ENCODE measurements around the gene BCL11B. TPM values are rescaled to one million over a fixed set of nuclear protein-coding genes. Genes with fewer than 3 reads are reported as not detected.

BCL11B gene
- total RNA-seq, 1 donor from 2014 or later = 2.3 TPM

DNA sequence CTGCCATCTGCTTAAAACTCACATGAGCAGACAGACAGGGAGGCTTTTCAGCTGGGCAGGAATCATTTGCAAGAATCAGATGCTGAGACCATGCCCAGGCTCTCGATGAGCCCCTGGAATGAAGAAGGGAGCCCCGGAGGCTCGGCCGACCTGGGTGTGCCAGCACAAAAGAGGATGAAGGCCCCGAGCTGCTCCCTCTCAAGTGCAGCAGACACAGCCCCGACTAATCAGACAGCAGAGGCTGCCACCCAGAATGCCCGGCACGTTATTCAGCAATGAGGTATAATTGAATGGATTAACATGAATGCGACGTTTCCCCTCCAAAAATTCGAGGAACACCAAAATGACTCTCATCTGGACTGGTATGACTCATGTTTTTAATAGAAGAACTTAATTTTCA is 58.9 kb downstream of the BCL11B start:
- DNase-seq (ENCODE audit: low spot score, unreplicated experiment) = no peak
- peaks cover 3% of the 10 kb centered on the region for H3K27me3 Mint-ChIP-seq
- H3K36me3 Mint-ChIP-seq (ENCODE audit: insufficient read depth) = no peaks in the 10 kb centered on the region
- H3K9me3 Mint-ChIP-seq (ENCODE audit: low read depth) = no peaks in the 10 kb centered on the region
- no peaks in the 10 kb centered on the region for H3K4me1 Mint-ChIP-seq (ENCODE audit: low read depth)
- no peak overlapping the region for H3K4me3 Mint-ChIP-seq (ENCODE audit: low read depth)
- TF ChIP-seq, protein P1, sequence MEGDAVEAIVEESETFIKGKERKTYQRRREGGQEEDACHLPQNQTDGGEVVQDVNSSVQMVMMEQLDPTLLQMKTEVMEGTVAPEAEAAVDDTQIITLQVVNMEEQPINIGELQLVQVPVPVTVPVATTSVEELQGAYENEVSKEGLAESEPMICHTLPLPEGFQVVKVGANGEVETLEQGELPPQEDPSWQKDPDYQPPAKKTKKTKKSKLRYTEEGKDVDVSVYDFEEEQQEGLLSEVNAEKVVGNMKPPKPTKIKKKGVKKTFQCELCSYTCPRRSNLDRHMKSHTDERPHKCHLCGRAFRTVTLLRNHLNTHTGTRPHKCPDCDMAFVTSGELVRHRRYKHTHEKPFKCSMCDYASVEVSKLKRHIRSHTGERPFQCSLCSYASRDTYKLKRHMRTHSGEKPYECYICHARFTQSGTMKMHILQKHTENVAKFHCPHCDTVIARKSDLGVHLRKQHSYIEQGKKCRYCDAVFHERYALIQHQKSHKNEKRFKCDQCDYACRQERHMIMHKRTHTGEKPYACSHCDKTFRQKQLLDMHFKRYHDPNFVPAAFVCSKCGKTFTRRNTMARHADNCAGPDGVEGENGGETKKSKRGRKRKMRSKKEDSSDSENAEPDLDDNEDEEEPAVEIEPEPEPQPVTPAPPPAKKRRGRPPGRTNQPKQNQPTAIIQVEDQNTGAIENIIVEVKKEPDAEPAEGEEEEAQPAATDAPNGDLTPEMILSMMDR (IDR thresholded peaks at IDR 0.05; ENCODE audit: unreplicated experiment) = no peak
- no peak overlapping the region for H3K27ac Mint-ChIP-seq

DNA sequence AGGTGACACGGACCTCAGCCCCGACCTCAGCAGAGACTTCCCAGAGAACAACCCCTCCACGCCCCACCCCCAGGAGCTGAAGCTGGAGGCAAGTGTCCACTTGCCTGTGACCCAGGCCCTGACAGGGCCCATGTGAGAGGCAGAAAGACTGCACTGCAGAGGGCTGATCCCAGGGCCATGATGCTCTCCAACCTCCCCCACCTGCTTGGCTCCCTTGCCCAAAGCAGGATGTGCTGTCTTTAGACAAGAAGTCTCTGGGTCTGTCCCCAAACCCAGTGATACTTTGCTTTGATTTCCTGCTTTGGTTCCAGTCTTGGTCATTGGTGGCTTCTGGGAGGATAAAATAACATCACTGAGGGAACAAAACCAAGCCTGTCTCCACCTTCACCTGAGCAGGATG is 59.4 kb downstream of the BCL11B start:
- no peaks in the 10 kb centered on the region for H3K36me3 Mint-ChIP-seq (ENCODE audit: insufficient read depth)
- no peaks in the 10 kb centered on the region for H3K4me1 Mint-ChIP-seq (ENCODE audit: low read depth)
- no peak overlapping the region for H3K4me3 Mint-ChIP-seq (ENCODE audit: low read depth)
- TF ChIP-seq, protein P1 (IDR thresholded peaks at IDR 0.05; ENCODE audit: unreplicated experiment) = no peak
- no peak overlapping the region for H3K27ac Mint-ChIP-seq
- DNase-seq (ENCODE audit: low spot score, unreplicated experiment) = no peak
- H3K27me3 Mint-ChIP-seq = peaks cover 3% of the 10 kb centered on the region
- H3K9me3 Mint-ChIP-seq (ENCODE audit: low read depth) = no peaks in the 10 kb centered on the region

DNA sequence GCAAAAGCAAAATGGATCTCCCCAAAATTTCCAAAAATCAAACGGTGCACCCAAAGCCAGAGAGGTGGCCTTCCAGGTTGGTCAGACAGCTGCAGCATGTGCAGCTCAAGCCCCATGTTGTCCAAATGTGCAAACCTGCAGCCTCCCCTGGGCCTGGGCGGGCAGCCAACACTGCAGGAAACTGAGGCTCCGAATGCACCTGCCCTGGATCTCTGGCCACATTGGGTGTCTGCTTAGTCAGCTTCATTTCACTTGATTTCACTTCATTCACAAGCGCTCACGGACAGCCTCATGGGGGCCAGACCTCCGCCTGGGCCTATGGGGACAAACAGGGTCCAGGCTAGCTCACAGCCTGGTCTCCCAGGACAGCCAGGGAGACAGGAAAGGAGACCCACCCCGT is 59.8 kb downstream of the BCL11B start:
- TF ChIP-seq, protein P1 (IDR thresholded peaks at IDR 0.05; ENCODE audit: unreplicated experiment) = no peak
- DNase-seq (ENCODE audit: low spot score, unreplicated experiment) = no peak
- H3K36me3 Mint-ChIP-seq (ENCODE audit: insufficient read depth) = no peaks in the 10 kb centered on the region
- peaks cover 3% of the 10 kb centered on the region for H3K27me3 Mint-ChIP-seq
- no peaks in the 10 kb centered on the region for H3K9me3 Mint-ChIP-seq (ENCODE audit: low read depth)
- H3K4me3 Mint-ChIP-seq (ENCODE audit: low read depth) = no peak overlapping the region
- H3K4me1 Mint-ChIP-seq (ENCODE audit: low read depth) = no peaks in the 10 kb centered on the region
- H3K27ac Mint-ChIP-seq = no peak overlapping the region

DNA sequence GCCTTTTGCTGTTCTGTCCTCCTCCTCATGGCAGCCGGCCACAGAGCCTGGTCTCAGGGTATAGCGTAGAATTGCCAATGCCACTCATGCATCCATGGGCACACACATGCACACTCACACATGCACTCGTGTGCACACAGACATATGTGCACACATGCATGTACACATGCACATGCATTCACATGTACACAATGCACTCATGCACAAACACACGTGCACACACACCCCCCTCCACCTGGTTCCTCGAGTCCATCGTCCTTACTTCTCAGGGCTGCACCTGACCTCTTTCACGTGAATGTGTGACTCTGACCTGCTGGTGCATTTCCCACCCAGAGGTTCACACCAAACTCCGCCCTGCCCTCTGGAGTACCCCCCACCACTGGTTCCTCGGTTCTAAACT is 60.6 kb downstream of the BCL11B start:
- no peaks in the 10 kb centered on the region for H3K9me3 Mint-ChIP-seq (ENCODE audit: low read depth)
- DNase-seq (ENCODE audit: low spot score, unreplicated experiment) = no peak
- peaks cover 3% of the 10 kb centered on the region for H3K27me3 Mint-ChIP-seq
- H3K27ac Mint-ChIP-seq = no peak overlapping the region
- no peaks in the 10 kb centered on the region for H3K4me1 Mint-ChIP-seq (ENCODE audit: low read depth)
- TF ChIP-seq, protein P1 (IDR thresholded peaks at IDR 0.05; ENCODE audit: unreplicated experiment) = no peak
- H3K4me3 Mint-ChIP-seq (ENCODE audit: low read depth) = no peak overlapping the region
- H3K36me3 Mint-ChIP-seq (ENCODE audit: insufficient read depth) = no peaks in the 10 kb centered on the region

DNA sequence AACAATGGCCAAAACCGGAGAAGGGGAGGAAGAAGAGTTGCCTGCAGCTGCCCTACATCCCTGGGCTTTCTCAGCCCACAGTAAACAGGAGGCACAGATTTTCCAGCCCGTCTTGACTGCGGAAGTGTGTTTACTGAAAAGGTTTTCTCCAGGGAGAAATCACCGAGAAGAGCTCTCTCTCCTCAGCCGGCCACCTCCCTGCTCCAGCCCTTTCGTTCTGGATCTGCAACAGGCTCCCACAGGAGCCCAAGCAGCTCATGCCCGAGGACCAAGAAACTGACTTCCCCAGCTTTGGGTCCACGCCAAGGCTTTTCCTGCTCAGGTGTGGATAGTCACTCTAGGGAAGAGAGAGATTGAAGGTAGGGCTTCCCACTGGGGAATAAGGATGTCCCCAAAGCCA is 61.7 kb downstream of the BCL11B start:
- no peaks in the 10 kb centered on the region for H3K4me1 Mint-ChIP-seq (ENCODE audit: low read depth)

More for the DNA sequence above, 61.7 kb downstream of the BCL11B start:
- Mint-ChIP-seq H3K4me3 (ENCODE audit: low read depth) (no peak overlapping the region), H3K36me3 (ENCODE audit: insufficient read depth) (peaks cover 4% of the 10 kb centered on the region), H3K9me3 (ENCODE audit: low read depth) (no peaks in the 10 kb centered on the region), H3K27me3 (peaks cover 3% of the 10 kb centered on the region), H3K27ac (no peak overlapping the region)
- TF ChIP-seq, protein P1 (IDR thresholded peaks at IDR 0.05; ENCODE audit: unreplicated experiment) = no peak
- no peak for DNase-seq (ENCODE audit: low spot score, unreplicated experiment)
